HEK293 (cell line): Measurements from ENCODE around the gene LIN9.

Experiments
- CTCF ChIA-PET: fragments of 350-600 bp; formaldehyde crosslinking; extraction: SDS; loops from one replicate; lab custom pipeline; 2021; ENCODE audit warnings: antibody characterized with exemption; lab: Yijun Ruan, JAX
- POLR2A ChIA-PET: fragments of 300-600 bp; formaldehyde crosslinking; extraction: SDS; loops from one replicate; lab custom pipeline; 2020; ENCODE audit warnings: antibody characterized with exemption, inconsistent platforms; lab: Yijun Ruan, JAX
- H3K27ac ChIP-seq: fragments of 200-500 bp; sonication (Bioruptor generic); 2 replicates; pipeline ENCODE4 v1.5.1; 2014; ENCODE audit warnings: low read depth, low read length, control low read depth, inconsistent platforms; ENCODE audit errors: extremely low read depth
- H3K36me3 ChIP-seq, 2 experiments: fragments of 200-500 bp in 1 of 2; sonication (Bioruptor generic) in 1 of 2; 1 replicate in 1 of 2; 2 replicates in 1 of 2; pipeline ENCODE4 v1.5.1; 2014 to 2017; ENCODE audit warnings: inconsistent platforms in 2 of 2, low read length in 2 of 2; ENCODE audit not compliant: control insufficient read depth in 2 of 2, insufficient read depth in 1 of 2
- H3K4me1 ChIP-seq: fragments of 200-500 bp; sonication (Bioruptor generic); 2 replicates; pipeline ENCODE4 v1.5.1; 2014; ENCODE audit warnings: mild to moderate bottlenecking, low read length, inconsistent platforms; ENCODE audit not compliant: control insufficient read depth, insufficient read depth
- H3K4me3 ChIP-seq: 2 replicates; pipeline ENCODE4 v1.5.1; 2011; ENCODE audit warnings: low read depth, mild to moderate bottlenecking, control low read depth, low read length, moderate library complexity
- H3K9me3 ChIP-seq: fragments of 200-500 bp; sonication (Bioruptor generic); 2 replicates; pipeline ENCODE4 v1.5.1; 2014; ENCODE audit warnings: low read depth, low read length, inconsistent platforms; ENCODE audit not compliant: control insufficient read depth, insufficient read depth
- KLF17 ChIP-seq: fragments of 450-650 bp; formaldehyde crosslinking; IDR thresholded peaks from 2 replicates; pipeline ENCODE4 v1.5.1; 2016; ENCODE audit warnings: missing biosample characterization, missing genetic modification characterization
- OSR2 ChIP-seq: fragments of 450-650 bp; formaldehyde crosslinking; IDR thresholded peaks from 2 replicates; pipeline ENCODE4 v1.5.1; 2016; ENCODE audit warnings: missing biosample characterization, missing genetic modification characterization
- PRDM10 ChIP-seq: fragments of 450-650 bp; formaldehyde crosslinking; IDR thresholded peaks from 2 replicates; pipeline ENCODE4 v1.5.1; 2016; ENCODE audit warnings: missing biosample characterization, missing genetic modification characterization
- SCRT2 ChIP-seq: fragments of 450-650 bp; formaldehyde crosslinking; IDR thresholded peaks from 2 replicates; pipeline ENCODE4 v1.5.1; 2016; ENCODE audit warnings: missing biosample characterization, missing genetic modification characterization
- WT1 ChIP-seq: fragments of 450-650 bp; formaldehyde crosslinking; IDR thresholded peaks from 2 replicates; pipeline ENCODE4 v1.5.1; 2016; ENCODE audit warnings: missing biosample characterization, missing genetic modification characterization
- ZEB2 ChIP-seq: fragments of 450-650 bp; formaldehyde crosslinking; IDR thresholded peaks from 2 replicates; pipeline ENCODE4 v1.5.1; 2016; ENCODE audit warnings: missing biosample characterization, missing genetic modification characterization
- ZFP3 ChIP-seq: fragments of 450-650 bp; formaldehyde crosslinking; IDR thresholded peaks from 2 replicates; pipeline ENCODE4 v1.5.1; 2016; ENCODE audit warnings: low read depth, missing biosample characterization, missing genetic modification characterization
- ZNF114 ChIP-seq: fragments of 450-650 bp; formaldehyde crosslinking; IDR thresholded peaks from 2 replicates; pipeline ENCODE4 v1.5.0; 2017; ENCODE audit warnings: missing biosample characterization, missing genetic modification characterization
- ZNF223 ChIP-seq: fragments of 450-650 bp; formaldehyde crosslinking; IDR thresholded peaks from 2 replicates; pipeline ENCODE4 v1.5.1; 2016; ENCODE audit warnings: missing biosample characterization, missing genetic modification characterization
- ZNF26 ChIP-seq: fragments of 450-650 bp; formaldehyde crosslinking; IDR thresholded peaks from 2 replicates; pipeline ENCODE4 v1.5.1; 2016; ENCODE audit warnings: missing biosample characterization, missing genetic modification characterization
- ZNF311 ChIP-seq: fragments of 450-650 bp; formaldehyde crosslinking; IDR thresholded peaks from 2 replicates; pipeline ENCODE4 v1.5.1; 2017; ENCODE audit warnings: missing biosample characterization, missing genetic modification characterization, borderline replicate concordance
- ZNF324 ChIP-seq: fragments of 450-650 bp; formaldehyde crosslinking; IDR thresholded peaks from 2 replicates; pipeline ENCODE4 v1.5.1; 2016; ENCODE audit warnings: missing biosample characterization, missing genetic modification characterization
- ZNF362 ChIP-seq: fragments of 450-650 bp; formaldehyde crosslinking; IDR thresholded peaks from 2 replicates; pipeline ENCODE4 v1.5.1; 2016; ENCODE audit warnings: missing biosample characterization, missing genetic modification characterization
- ZNF530 ChIP-seq: fragments of 450-650 bp; formaldehyde crosslinking; IDR thresholded peaks from 2 replicates; pipeline ENCODE4 v1.5.1; 2016; ENCODE audit warnings: low read depth, missing biosample characterization, missing genetic modification characterization
- ZNF626 ChIP-seq: fragments of 450-650 bp; sonication (Bioruptor Pico); formaldehyde crosslinking; IDR thresholded peaks from 2 replicates; pipeline ENCODE4 v1.5.1; 2018; ENCODE audit warnings: missing biosample characterization, missing genetic modification characterization, inconsistent platforms
- ZNF660 ChIP-seq: fragments of 450-650 bp; IDR thresholded peaks from 2 replicates; pipeline ENCODE4 v1.5.1; 2018; ENCODE audit warnings: missing biosample characterization, mild to moderate bottlenecking, missing genetic modification characterization
- ZNF664 ChIP-seq: fragments of 450-650 bp; formaldehyde crosslinking; IDR thresholded peaks from 2 replicates; pipeline ENCODE4 v1.5.1; 2016; ENCODE audit warnings: missing biosample characterization, missing genetic modification characterization
- ZNF776 ChIP-seq: fragments of 450-650 bp; formaldehyde crosslinking; IDR thresholded peaks from 2 replicates; pipeline ENCODE4 v1.5.0; 2017; ENCODE audit warnings: missing biosample characterization, missing genetic modification characterization, borderline replicate concordance
- ZNF791 ChIP-seq: fragments of 450-650 bp; formaldehyde crosslinking; IDR thresholded peaks from 2 replicates; pipeline ENCODE4 v1.5.1; 2016; ENCODE audit warnings: missing biosample characterization, missing genetic modification characterization

Gene LIN9

GRCh38 chr1:226233293-226233692 lies 75.7 kb downstream of the LIN9 start:
- no peaks in the 10 kb centered on the region for H3K9me3 ChIP-seq
- peaks cover 44 to 73% of the 10 kb centered on the region in 2 experiments for H3K36me3 ChIP-seq
- no peak overlapping the region for H3K4me3 ChIP-seq
- H3K27ac ChIP-seq: no peak overlapping the region
- POLR2A ChIA-PET: interaction anchor here (0.6 kb wide), 1 partner anchor 69 kb away, joined by 4 read pairs; no protein-coding TSS in a partner anchor
- CTCF ChIA-PET: interaction anchor here (1.6 to 2.1 kb wide), 2 partner anchors 9 kb away, joined by 4 to 8 read pairs; partner anchors contain the start of gene MIXL1
- TF ChIP-seq KLF17 (tag by site-specific recombination): no peak
- TF ChIP-seq ZFP3 (tag by site-specific recombination): no peak
- TF ChIP-seq ZNF311 (tag by site-specific recombination): no peak
- TF ChIP-seq ZNF664 (tag by site-specific recombination): no peak
- no peak for TF ChIP-seq ZNF660 (tag by site-specific recombination)
- TF ChIP-seq ZNF26: no peak
- TF ChIP-seq ZNF114 (tag by site-specific recombination): no peak
- no peak for TF ChIP-seq ZNF791
- TF ChIP-seq WT1 (tag by site-specific recombination): no peak
- no peak for TF ChIP-seq PRDM10 (tag by site-specific recombination)
- TF ChIP-seq ZNF324 (tag by site-specific recombination): no peak
- TF ChIP-seq ZNF776 (tag by site-specific recombination): no peak
- no peak for TF ChIP-seq ZEB2 (tag by site-specific recombination)
- no peak for TF ChIP-seq ZNF223 (tag by site-specific recombination)
- TF ChIP-seq ZNF530: no peak
- no peak for TF ChIP-seq ZNF626 (tag by site-specific recombination)
- H3K4me1 ChIP-seq: no peaks in the 10 kb centered on the region

GRCh38 chr1:226226601-226227000 lies 82.4 kb downstream of the LIN9 start:
- no peak overlapping the region for H3K4me3 ChIP-seq
- ChIA-PET POLR2A (interaction anchor here (0.6 to 0.7 kb wide), 2 partner anchors 40 to 177 kb away, joined by 3 to 7 read pairs; partner anchors contain the start of gene ACBD3), CTCF (interaction anchor here (0.6 to 4.1 kb wide), 3 partner anchors 14 to 106 kb away, joined by 3 to 19 read pairs (median 3); no protein-coding TSS in a partner anchor)
- no peaks in the 10 kb centered on the region for H3K9me3 ChIP-seq
- peaks cover 11 to 12% of the 10 kb centered on the region in 2 experiments for H3K36me3 ChIP-seq
- TF ChIP-seq ZNF362 (tag by site-specific recombination) (peak; percentile 61; the same call in 1 of the 2 replicates), OSR2 (no peak), SCRT2 (tag by site-specific recombination) (peak; percentile 52; the same call in 1 of the 2 replicates)
- no peaks in the 10 kb centered on the region; the same call in 1 of the 2 replicates for H3K4me1 ChIP-seq
- H3K27ac ChIP-seq: no peak overlapping the region
